K562 (cell line): Measurements from ENCODE around the gene DGKZ. TPM values are rescaled to one million over a fixed set of nuclear protein-coding genes. Genes with fewer than 3 reads are reported as not detected.
A peak's percentile ranks its signal among the peaks of the same experiment; 100 is the strongest.

Experiments used
- ATAC-seq: fragments of 200-7000 bp; cut with Tn5 transposase; 3 replicates; pipeline ENCODE4 v1.9.1; 2020; ENCODE audit warnings: moderate library complexity
- BruUV-seq: library from RNA; stranded (reverse); fragments of 400-500 nt; replicated peaks from 2 replicates; lab custom pipeline; 2021; lab: Mats Ljungman, UMichigan
- CTCF ChIA-PET: fragments of 300-600 bp; formaldehyde crosslinking; extraction: SDS; loops from one replicate; lab custom pipeline; 2021; ENCODE audit warnings: low intra/inter-chr PET ratio; lab: Yijun Ruan, JAX
- POLR2A ChIA-PET: fragments of 300-600, 350-650 bp; sonication (Branson Sonifier 250); formaldehyde crosslinking; extraction: SDS; loops from one replicate; lab custom pipeline; 2021; ENCODE audit warnings: antibody characterized with exemption, inconsistent platforms; lab: Yijun Ruan, JAX
- DNase-seq, 4 experiments: peaks; one replicate each; pipeline versions ENCODE4 v3.0.0 to v3.0.0-alpha.2; 2011 to 2018; ENCODE audit warnings: low spot score in 3 of 4, mixed read lengths in 3 of 4; ENCODE audit errors: extremely low read depth in 1 of 4
- FAIRE-seq: peaks from 2 replicates; lab custom pipeline; 2011; peaks lifted over from hg19 to GRCh38; lab: Jason Lieb, UNC
- H2AFZ ChIP-seq: 2 replicates; pipeline ENCODE4 v1.6.0; 2011; ENCODE audit warnings: low read depth, low read length, control low read depth, inconsistent platforms
- H3K27ac ChIP-seq: fragments of 200-600 bp; 3 replicates; pipeline ENCODE4 v1.8.0; 2011; ENCODE audit warnings: low read depth, mild to moderate bottlenecking, control low read depth, inconsistent platforms, low read length, moderate library complexity, mixed read lengths; ENCODE audit errors: extremely low read depth
- H3K27me3 ChIP-seq, 2 experiments: fragments of 300-600 bp in 1 of 2; 2 replicates in 1 of 2; 3 replicates in 1 of 2; pipeline versions ENCODE4 v1.6.0 to v1.8.0; 2011; ENCODE audit warnings: inconsistent platforms in 2 of 2, low read length in 2 of 2, mild to moderate bottlenecking in 1 of 2, mixed read lengths in 1 of 2, moderate library complexity in 1 of 2; ENCODE audit not compliant: control insufficient read depth in 2 of 2, insufficient read depth in 2 of 2
- H3K36me3 ChIP-seq: fragments of 300-600 bp; 3 replicates; pipeline ENCODE4 v1.8.0; 2011; ENCODE audit warnings: mild to moderate bottlenecking, low read length, inconsistent platforms; ENCODE audit not compliant: control insufficient read depth, insufficient read depth
- H3K4me1 ChIP-seq, 2 experiments: fragments of 200-600 bp in 1 of 2; replicated peaks in 1 of 2; 2 replicates in 1 of 2; 3 replicates in 1 of 2; pipeline versions ENCODE4 v1.5.1 to v1.8.0; 2011; ENCODE audit warnings: inconsistent platforms in 2 of 2, low read length in 2 of 2, mild to moderate bottlenecking in 1 of 2, mixed read lengths in 1 of 2, moderate library complexity in 1 of 2; ENCODE audit not compliant: control insufficient read depth in 2 of 2, insufficient read depth in 2 of 2
- H3K4me2 ChIP-seq: 2 replicates; pipeline ENCODE4 v1.6.1; 2011; ENCODE audit warnings: low read length, control low read depth, inconsistent platforms, mixed read lengths; ENCODE audit not compliant: insufficient read depth
- H3K4me3 ChIP-seq: fragments of 200-600 bp; sonication (generic), shearing (Covaris generic); 2 replicates; pipeline ENCODE4 v1.5.1; 2016; ENCODE audit warnings: control low read depth, inconsistent platforms
- H3K79me2 ChIP-seq: fragments of 200-600 bp; 3 replicates; pipeline ENCODE4 v1.8.0; 2011; ENCODE audit warnings: low read length, inconsistent platforms; ENCODE audit not compliant: control insufficient read depth, insufficient read depth
- H3K9ac ChIP-seq, 2 experiments: 2 replicates each; pipeline versions ENCODE4 v1.6.0 to v1.6.1; 2011; ENCODE audit warnings: low read depth in 2 of 2, low read length in 2 of 2, control low read depth in 1 of 2, inconsistent platforms in 1 of 2, mild to moderate bottlenecking in 1 of 2, mixed read lengths in 1 of 2; ENCODE audit not compliant: insufficient read depth in 1 of 2
- H3K9me1 ChIP-seq: one replicate; pipeline ENCODE4 v1.6.0; 2011; ENCODE audit warnings: inconsistent platforms, mild to moderate bottlenecking, low read length, moderate library complexity; ENCODE audit not compliant: control insufficient read depth, insufficient read depth
- H3K9me3 ChIP-seq: replicated peaks from 2 replicates; pipeline ENCODE4 v1.5.1; 2011; ENCODE audit warnings: low read depth, low read length, inconsistent platforms; ENCODE audit not compliant: control insufficient read depth, insufficient read depth
- H4K20me1 ChIP-seq: replicated peaks from 2 replicates; pipeline ENCODE4 v1.6.1; 2011; ENCODE audit warnings: low read length, inconsistent platforms, mixed read lengths; ENCODE audit not compliant: control insufficient read depth, insufficient read depth
- ARID4B ChIP-seq: sonication (generic); formaldehyde crosslinking; IDR thresholded peaks from 2 replicates; pipeline ENCODE4 v1.8.0; 2022; ENCODE audit warnings: mild to moderate bottlenecking, missing genetic modification reagents
- CHD1 ChIP-seq: fragments of 200-600 bp; sonication (generic); IDR thresholded peaks from one replicate; pipeline ENCODE4 v1.6.1; 2012; ENCODE audit warnings: mild to moderate bottlenecking, moderate library complexity, low read length, inconsistent platforms
- POLR2G ChIP-seq: fragments of 200-400 bp; formaldehyde crosslinking; IDR thresholded peaks from 2 replicates; pipeline ENCODE4 v1.6.1; 2017; ENCODE audit warnings: low read depth, mild to moderate bottlenecking, antibody characterized with exemption, low read length, moderate library complexity
- RAD21 ChIP-seq, 2 experiments: fragments of 250-450 bp in 1 of 2; fragments of 450-650 bp in 1 of 2; sonication (Bioruptor Pico) in 1 of 2; formaldehyde crosslinking in 1 of 2; IDR thresholded peaks in 1 of 2; conservative IDR thresholded peaks in 1 of 2; 2 replicates each; pipeline versions ENCODE4 v1.4.0 to v1.8.0; 2020 to 2022; ENCODE audit warnings: mild to moderate bottlenecking in 2 of 2, moderate library complexity in 1 of 2
- RAD51 ChIP-seq: fragments of 450-650 bp; IDR thresholded peaks from 2 replicates; pipeline ENCODE4 v1.7.1; 2016; ENCODE audit warnings: low read depth, mild to moderate bottlenecking, borderline replicate concordance
- SETDB1 ChIP-seq: IDR thresholded peaks from one replicate; pipeline ENCODE4 v1.6.1; 2012; ENCODE audit warnings: low read length, control low read depth, inconsistent platforms
- TEAD1 ChIP-seq, 2 experiments: fragments of 450-650 bp in 1 of 2; sonication (generic) in 1 of 2; formaldehyde crosslinking; IDR thresholded peaks; 2 replicates each; pipeline versions ENCODE4 v1.4.0 to v1.8.0; 2020 to 2022; ENCODE audit warnings: mild to moderate bottlenecking in 2 of 2, missing genetic modification reagents in 1 of 2
- ZNF668 ChIP-seq: fragments of 250-450 bp; sonication (Bioruptor Pico); IDR thresholded peaks from 2 replicates; pipeline ENCODE4 v1.8.0; 2022; ENCODE audit warnings: mild to moderate bottlenecking, inconsistent platforms
- WGBS: fragments of 100-300 bp; shearing (Covaris generic); methylation state at CpG from one replicate; pipeline ENCODE4 v1.1.6; 2016; ENCODE audit warnings: low coverage, mixed read lengths; ENCODE audit not compliant: insufficient coverage; ENCODE audit errors: missing lambda C conversion rate; 5-methylcytosine and 5-hydroxymethylcytosine counted together
- in situ Hi-C: fragments of 300-500 bp; cut with MboI; formaldehyde crosslinking; loops from 4 replicates; pipeline ENCODE4 v1.15.0; 2018; ENCODE audit warnings: inconsistent platforms, mixed read lengths
- intact Hi-C: fragments of 100-400 bp; cut with micrococcal nuclease; formaldehyde crosslinking; loops from 2 replicates; pipeline ENCODE4 v1.14.2; 2022
- polyA plus RNA-seq, 8 experiments: library from polyadenylated mRNA; depleted of rRNA in 4 of 8; stranded (reverse) in 5 of 8; unstranded in 3 of 8; fragments of >200 nt; fragmentation: Nextera tagmentation in 2 of 8; fragmentation: Illumina TruSeq in 1 of 8; extraction: Ambion mirVana in 2 of 8; extraction: Trizol in 1 of 8; gene quantifications; 2 replicates each; pipeline versions ENCODE4 v1.2.1 to v1.2.3, GENCODE V29; 2011 to 2014; ENCODE audit warnings: inconsistent platforms in 1 of 8, missing spikeins in 1 of 8
- total RNA-seq, 7 experiments: library from RNA; depleted of rRNA in 6 of 7; stranded (reverse); fragments of >200 nt in 6 of 7; fragmentation: Illumina TruSeq in 2 of 7; extraction: Trizol in 2 of 7; gene quantifications; 2 replicates each; pipeline versions ENCODE4 v1.2.1 to v1.2.3, GENCODE V29; 2011 to 2021; ENCODE audit warnings: low replicate concordance in 1 of 7

Gene DGKZ
- total and polyA plus RNA-seq, 9 of the 15 experiments (the other 6 are each of a cell fraction or from before 2014, with no cell fraction given), result 0.51 to 100 (median 44.2) TPM

- TF ChIP-seq RAD51, result no peak
- TF ChIP-seq POLR2G, result 0 out of 2 replicates have a peak, but pooled peaks have one; percentile 10
- no peak for TF ChIP-seq CHD1
- no peak overlapping the region; the same call in 2 of the 3 replicates for H3K27ac ChIP-seq
- POLR2A ChIA-PET, result no interaction called here
- no peaks in the 10 kb centered on the region for H3K9me3 ChIP-seq
- no peak overlapping the region for H3K4me3 ChIP-seq
- no peaks in the 10 kb centered on the region for H3K27me3 ChIP-seq
- intact Hi-C loops (loop anchor here (1.0 to 5.0 kb wide), 3 partner anchors 16 to 121 kb away; no protein-coding TSS in a partner anchor), in situ Hi-C loops (no loop called here)
- no peak for FAIRE-seq
- 83% methylated on average over 12 of the region's 12 CpGs for WGBS
- no TSS peak for BruUV-seq
- H2AFZ ChIP-seq, result no peak overlapping the region
- CTCF ChIA-PET, result interaction anchor here (1.5 kb wide), 1 partner anchor 16 kb away, joined by 5 read pairs; no protein-coding TSS in a partner anchor
- peaks cover 7 to 48% of the 10 kb centered on the region in 2 experiments for H3K4me1 ChIP-seq
- peaks cover 73% of the 10 kb centered on the region; the same call in 2 of the 3 replicates for H3K36me3 ChIP-seq
- peaks cover 3% of the 10 kb centered on the region for H3K9me1 ChIP-seq
- H4K20me1 ChIP-seq, result no peaks in the 10 kb centered on the region; the same call in none of the 2 replicates
- no peak for DNase-seq
- H3K4me2 ChIP-seq, result no peak overlapping the region
- H3K9ac ChIP-seq, result no peak overlapping the region
- peaks cover 13% of the 10 kb centered on the region for H3K79me2 ChIP-seq
- no peak for ATAC-seq
Observed at GRCh38 chr11:46367916-46368267, 20.6 kb downstream of the DGKZ start.

- Histone ChIP-seq H3K27me3 (no peaks in the 10 kb centered on the region), H3K4me3 (no peak overlapping the region), H3K27ac (no peak overlapping the region), H3K9ac (peak overlapping the region in 1 of 2 experiments; percentile 65; a peak in 2 of 4 replicates), H3K4me1 (peaks cover 6 to 46% of the 10 kb centered on the region in 2 experiments), H4K20me1 (no peaks in the 10 kb centered on the region; the same call in none of the 2 replicates), H3K4me2 (no peak overlapping the region), H2AFZ (no peak overlapping the region), H3K9me1 (peaks cover 3% of the 10 kb centered on the region), H3K9me3 (no peaks in the 10 kb centered on the region), H3K36me3 (peaks cover 71% of the 10 kb centered on the region; the same call in 2 of the 3 replicates), H3K79me2 (no peaks in the 10 kb centered on the region)
- no TSS peak for BruUV-seq
- 65% methylated on average over 24 of the region's 25 CpGs for WGBS
- ATAC-seq, result peak; percentile 85
- CTCF ChIA-PET, result interaction anchor here (1.2 to 1.3 kb wide), 2 partner anchors 18 to 168 kb away, joined by 6 read pairs; no protein-coding TSS in a partner anchor
- intact Hi-C loops (loop anchor here (5.0 kb wide), 2 partner anchors 52 to 122 kb away; no protein-coding TSS in a partner anchor), in situ Hi-C loops (no loop called here)
- POLR2A ChIA-PET, result interaction anchor here (0.5 to 1.1 kb wide), 3 partner anchors 22 to 1184 kb away, joined by 3 to 4 read pairs (median 3); partner anchors contain the start of gene CHRM4
- peak; percentile 71 to 80 (median 76) for DNase-seq
- FAIRE-seq, result peak; percentile 94
- TF ChIP-seq TEAD1 (CRISPR knock-in tag; IDR thresholded peaks at IDR 0.05) (peak in 1 of 2 experiments; percentile 64; a peak in 1 of 4 replicates), ARID4B (CRISPR knock-in tag) (peak; percentile 64; the same call in 1 of the 2 replicates), SETDB1 (no peak), RAD21 (CRISPR knock-in tag; conservative IDR thresholded peaks at IDR 0.05 in 1 of 2, IDR thresholded peaks at IDR 0.05 in 1 of 2) (peak in 1 of 2 experiments; percentile 68; a peak in 3 of 4 replicates), ZNF668 (CRISPR knock-in tag) (no peak)
Observed at GRCh38 chr11:46369458-46370152, 22.3 kb downstream of the DGKZ start.
